Erythroblast (primary cell): ENCODE measurements around the gene CPED1.

Experiments
- GATA1 ChIP-seq: IDR thresholded peaks from 2 replicates; pipeline ENCODE4 v1.6.1; 2011; ENCODE audit warnings: low read depth, mild to moderate bottlenecking, control low read depth, low read length, moderate library complexity
- POLR2A ChIP-seq: IDR thresholded peaks from 2 replicates; pipeline ENCODE4 v1.6.1; 2011; ENCODE audit warnings: mild to moderate bottlenecking, low read length

GRCh38 chr7:120960714-120961113 lies 27.8 kb upstream of the CPED1 start:
- no peak for TF ChIP-seq POLR2A
- no peak for TF ChIP-seq GATA1
